HEK293 (cell line): ENCODE data around the gene MOSMO.
A peak's percentile ranks its signal among the peaks of the same experiment; 100 is the strongest.

Experiments used
- CTCF ChIA-PET: fragments of 350-600 bp; formaldehyde crosslinking; extraction: SDS; loops from one replicate; lab custom pipeline; 2021; ENCODE audit warnings: antibody characterized with exemption; lab: Yijun Ruan, JAX
- POLR2A ChIA-PET: fragments of 300-600 bp; formaldehyde crosslinking; extraction: SDS; loops from one replicate; lab custom pipeline; 2020; ENCODE audit warnings: antibody characterized with exemption, inconsistent platforms; lab: Yijun Ruan, JAX
- H3K27ac ChIP-seq: fragments of 200-500 bp; sonication (Bioruptor generic); 2 replicates; pipeline ENCODE4 v1.5.1; 2014; ENCODE audit warnings: low read depth, low read length, control low read depth, inconsistent platforms; ENCODE audit errors: extremely low read depth
- H3K36me3 ChIP-seq, 2 experiments: fragments of 200-500 bp in 1 of 2; sonication (Bioruptor generic) in 1 of 2; 1 replicate in 1 of 2; 2 replicates in 1 of 2; pipeline ENCODE4 v1.5.1; 2014 to 2017; ENCODE audit warnings: inconsistent platforms in 2 of 2, low read length in 2 of 2; ENCODE audit not compliant: control insufficient read depth in 2 of 2, insufficient read depth in 1 of 2
- H3K4me1 ChIP-seq: fragments of 200-500 bp; sonication (Bioruptor generic); 2 replicates; pipeline ENCODE4 v1.5.1; 2014; ENCODE audit warnings: mild to moderate bottlenecking, low read length, inconsistent platforms; ENCODE audit not compliant: control insufficient read depth, insufficient read depth
- H3K4me3 ChIP-seq: 2 replicates; pipeline ENCODE4 v1.5.1; 2011; ENCODE audit warnings: low read depth, mild to moderate bottlenecking, control low read depth, low read length, moderate library complexity
- H3K9me3 ChIP-seq: fragments of 200-500 bp; sonication (Bioruptor generic); 2 replicates; pipeline ENCODE4 v1.5.1; 2014; ENCODE audit warnings: low read depth, low read length, inconsistent platforms; ENCODE audit not compliant: control insufficient read depth, insufficient read depth
- GLIS1 ChIP-seq: fragments of 450-650 bp; formaldehyde crosslinking; IDR thresholded peaks from 2 replicates; pipeline ENCODE4 v1.5.1; 2016; ENCODE audit warnings: missing biosample characterization, missing genetic modification characterization
- MZF1 ChIP-seq: fragments of 450-650 bp; formaldehyde crosslinking; IDR thresholded peaks from 2 replicates; pipeline ENCODE4 v1.5.1; 2017; ENCODE audit warnings: missing biosample characterization, missing genetic modification characterization, borderline replicate concordance
- ZNF274 ChIP-seq, 2 experiments: fragments of 200-500 bp in 1 of 2; fragments of 450-650 bp in 1 of 2; sonication (Bioruptor generic) in 1 of 2; formaldehyde crosslinking in 1 of 2; IDR thresholded peaks; 2 replicates each; pipeline versions ENCODE4 v1.5.1 to v1.6.1; 2014 to 2016; ENCODE audit warnings: borderline replicate concordance in 1 of 2, inconsistent platforms in 1 of 2, low read length in 1 of 2, missing biosample characterization in 1 of 2, missing genetic modification characterization in 1 of 2
- ZNF280D ChIP-seq: fragments of 450-650 bp; formaldehyde crosslinking; IDR thresholded peaks from 2 replicates; pipeline ENCODE4 v1.5.1; 2016; ENCODE audit warnings: missing biosample characterization, missing genetic modification characterization
- ZNF302 ChIP-seq: fragments of 450-650 bp; formaldehyde crosslinking; IDR thresholded peaks from 2 replicates; pipeline ENCODE4 v1.5.1; 2016; ENCODE audit warnings: missing biosample characterization, missing genetic modification characterization, low read depth
- ZNF449 ChIP-seq: fragments of 450-650 bp; formaldehyde crosslinking; IDR thresholded peaks from 2 replicates; pipeline ENCODE4 v1.5.1; 2017; ENCODE audit warnings: missing biosample characterization, mild to moderate bottlenecking, missing genetic modification characterization, moderate library complexity
- ZNF513 ChIP-seq: fragments of 450-650 bp; IDR thresholded peaks from 2 replicates; pipeline ENCODE4 v1.5.1; 2018; ENCODE audit warnings: missing biosample characterization, missing genetic modification characterization
- ZNF518A ChIP-seq: fragments of 450-650 bp; formaldehyde crosslinking; conservative IDR thresholded peaks from 2 replicates; pipeline ENCODE4 v1.5.1; 2016; ENCODE audit warnings: low read depth, missing biosample characterization, missing genetic modification characterization
- ZNF580 ChIP-seq: fragments of 450-650 bp; formaldehyde crosslinking; IDR thresholded peaks from 2 replicates; pipeline ENCODE4 v1.5.1; 2016; ENCODE audit warnings: missing biosample characterization, missing genetic modification characterization
- ZNF664 ChIP-seq: fragments of 450-650 bp; formaldehyde crosslinking; IDR thresholded peaks from 2 replicates; pipeline ENCODE4 v1.5.1; 2016; ENCODE audit warnings: missing biosample characterization, missing genetic modification characterization
- ZNF707 ChIP-seq: fragments of 450-650 bp; formaldehyde crosslinking; IDR thresholded peaks from 2 replicates; pipeline ENCODE4 v1.5.1; 2016; ENCODE audit warnings: missing biosample characterization, missing genetic modification characterization
- ZSCAN30 ChIP-seq: fragments of 450-650 bp; IDR thresholded peaks from 2 replicates; pipeline ENCODE4 v1.5.1; 2018; ENCODE audit warnings: missing biosample characterization, mild to moderate bottlenecking, missing genetic modification characterization, moderate library complexity
- ZXDB ChIP-seq: fragments of 450-650 bp; formaldehyde crosslinking; IDR thresholded peaks from 2 replicates; pipeline ENCODE4 v1.5.1; 2016; ENCODE audit warnings: missing biosample characterization, missing genetic modification characterization

Gene MOSMO

GRCh38 chr16:21982108-21982507, 25.8 kb upstream of the MOSMO start (continued):
- TF ChIP-seq ZNF518A (tag by site-specific recombination) = no peak
- no peak for TF ChIP-seq ZSCAN30 (tag by site-specific recombination)
- no peak for TF ChIP-seq ZNF280D (tag by site-specific recombination)

GRCh38 chr16:21984062-21984461, 23.8 kb upstream of the MOSMO start:
- CTCF ChIA-PET = interaction anchor here (1.4 kb wide), 1 partner anchor 115 kb away, joined by 3 read pairs; no protein-coding TSS in a partner anchor
- Histone ChIP-seq H3K27ac (no peak overlapping the region), H3K4me3 (no peak overlapping the region), H3K9me3 (no peaks in the 10 kb centered on the region), H3K36me3 (peaks cover 35 to 74% of the 10 kb centered on the region in 2 experiments), H3K4me1 (no peaks in the 10 kb centered on the region)
- POLR2A ChIA-PET = no interaction called here
- TF ChIP-seq ZNF580 (tag by site-specific recombination) (no peak), ZNF707 (no peak), ZXDB (no peak), ZNF664 (tag by site-specific recombination) (no peak), ZNF449 (peak; percentile 80; the same call in 1 of the 2 replicates)

- TF ChIP-seq GLIS1 (tag by site-specific recombination) (no peak), ZNF513 (tag by site-specific recombination) (no peak), ZNF274 (IDR thresholded peaks at IDR 0.05; ENCODE audit: low read length) (no peak), ZNF274 (tag by site-specific recombination; IDR thresholded peaks at IDR 0.05; ENCODE audit: borderline replicate concordance) (no peak), ZNF302 (tag by site-specific recombination) (no peak), MZF1 (tag by site-specific recombination) (no peak)
- Histone ChIP-seq H3K36me3 (peaks cover 29 to 60% of the 10 kb centered on the region in 2 experiments), H3K4me3 (no peak overlapping the region), H3K9me3 (no peaks in the 10 kb centered on the region), H3K27ac (no peak overlapping the region), H3K4me1 (peaks cover 4% of the 10 kb centered on the region)
- ChIA-PET CTCF (interaction anchor here (1.4 kb wide), 1 partner anchor 114 kb away, joined by 3 read pairs; no protein-coding TSS in a partner anchor), POLR2A (no interaction called here)
Observed at GRCh38 chr16:21985524-21985923, 22.4 kb upstream of the MOSMO start.
